Measurements from ENCODE around the gene BAZ1B.

BAZ1B gene

DNA sequence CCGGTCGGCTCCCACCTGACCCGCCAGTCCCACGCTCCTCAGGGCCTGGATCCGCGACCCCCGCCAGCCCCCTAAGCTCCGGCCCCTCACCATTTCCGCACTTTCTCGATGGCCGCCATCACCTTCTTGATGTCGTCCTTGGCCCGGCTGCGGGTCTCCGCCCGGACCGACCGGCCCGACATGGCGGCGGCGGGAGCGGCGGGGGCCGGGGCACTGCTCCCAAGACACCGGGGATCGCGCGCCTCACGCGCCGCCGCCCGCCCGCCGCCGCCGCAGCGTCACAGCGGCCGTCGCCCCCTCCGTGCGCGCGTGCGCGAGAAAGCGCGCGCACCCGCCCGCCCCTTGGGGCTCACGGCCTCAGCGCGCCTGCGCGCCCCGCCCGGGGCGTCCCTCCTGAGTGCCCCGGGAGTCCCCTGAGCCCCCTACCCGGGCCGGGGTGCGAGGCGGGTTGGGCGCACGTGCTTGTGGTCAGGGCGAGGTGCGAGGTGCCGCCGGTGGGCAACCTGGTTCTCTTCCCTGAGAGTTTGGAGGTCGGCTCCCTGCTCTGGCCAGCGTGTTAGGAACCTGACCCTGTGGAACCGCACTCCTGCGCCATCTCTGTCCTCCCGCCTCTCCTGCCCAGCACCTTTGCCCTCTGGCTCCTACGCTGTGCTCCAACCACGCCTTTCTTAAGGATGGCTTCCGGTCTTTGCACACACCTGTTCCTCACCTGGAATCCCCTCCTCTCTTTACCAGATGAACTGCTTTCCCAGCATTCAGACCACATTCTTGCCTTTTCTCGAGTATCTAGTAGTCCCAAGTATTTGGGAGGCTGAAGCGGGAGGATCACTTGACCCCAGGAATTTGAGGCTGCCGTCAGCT, 35.5 kb upstream of the BAZ1B start, which contains the start of gene BCL7B (continued):
- no peak for TF ChIP-seq ZNF280C (tag by site-specific recombination; IDR thresholded peaks at IDR 0.05)
- no peak for TF ChIP-seq ZNF214 (tag by site-specific recombination; IDR thresholded peaks at IDR 0.05; ENCODE audit: borderline replicate concordance)
- TF ChIP-seq ZNF324 (tag by site-specific recombination; IDR thresholded peaks at IDR 0.05): peak; percentile 28; the same call in 1 of the 2 replicates
- peak; percentile 49; the same call in 1 of the 2 replicates for TF ChIP-seq ZNF76 (tag by site-specific recombination; IDR thresholded peaks at IDR 0.05; ENCODE audit: borderline replicate concordance, low read depth)
- TF ChIP-seq ZXDB (tag by site-specific recombination; IDR thresholded peaks at IDR 0.05): peak; percentile 100
- peak; percentile 43; the same call in 1 of the 2 replicates for TF ChIP-seq HIC1 (tag by site-specific recombination; IDR thresholded peaks at IDR 0.05)
- TF ChIP-seq, protein P1, sequence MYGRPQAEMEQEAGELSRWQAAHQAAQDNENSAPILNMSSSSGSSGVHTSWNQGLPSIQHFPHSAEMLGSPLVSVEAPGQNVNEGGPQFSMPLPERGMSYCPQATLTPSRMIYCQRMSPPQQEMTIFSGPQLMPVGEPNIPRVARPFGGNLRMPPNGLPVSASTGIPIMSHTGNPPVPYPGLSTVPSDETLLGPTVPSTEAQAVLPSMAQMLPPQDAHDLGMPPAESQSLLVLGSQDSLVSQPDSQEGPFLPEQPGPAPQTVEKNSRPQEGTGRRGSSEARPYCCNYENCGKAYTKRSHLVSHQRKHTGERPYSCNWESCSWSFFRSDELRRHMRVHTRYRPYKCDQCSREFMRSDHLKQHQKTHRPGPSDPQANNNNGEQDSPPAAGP (tag by site-specific recombination; IDR thresholded peaks at IDR 0.05): peak; percentile 51; the same call in 1 of the 2 replicates
- peak; percentile 57; the same call in 1 of the 2 replicates for TF ChIP-seq GLIS2 (tag by site-specific recombination; IDR thresholded peaks at IDR 0.05)
- peak; percentile 30; the same call in 1 of the 2 replicates for TF ChIP-seq ZNF341 (tag by site-specific recombination; IDR thresholded peaks at IDR 0.05; ENCODE audit: low read depth)
- TF ChIP-seq, protein P2, sequence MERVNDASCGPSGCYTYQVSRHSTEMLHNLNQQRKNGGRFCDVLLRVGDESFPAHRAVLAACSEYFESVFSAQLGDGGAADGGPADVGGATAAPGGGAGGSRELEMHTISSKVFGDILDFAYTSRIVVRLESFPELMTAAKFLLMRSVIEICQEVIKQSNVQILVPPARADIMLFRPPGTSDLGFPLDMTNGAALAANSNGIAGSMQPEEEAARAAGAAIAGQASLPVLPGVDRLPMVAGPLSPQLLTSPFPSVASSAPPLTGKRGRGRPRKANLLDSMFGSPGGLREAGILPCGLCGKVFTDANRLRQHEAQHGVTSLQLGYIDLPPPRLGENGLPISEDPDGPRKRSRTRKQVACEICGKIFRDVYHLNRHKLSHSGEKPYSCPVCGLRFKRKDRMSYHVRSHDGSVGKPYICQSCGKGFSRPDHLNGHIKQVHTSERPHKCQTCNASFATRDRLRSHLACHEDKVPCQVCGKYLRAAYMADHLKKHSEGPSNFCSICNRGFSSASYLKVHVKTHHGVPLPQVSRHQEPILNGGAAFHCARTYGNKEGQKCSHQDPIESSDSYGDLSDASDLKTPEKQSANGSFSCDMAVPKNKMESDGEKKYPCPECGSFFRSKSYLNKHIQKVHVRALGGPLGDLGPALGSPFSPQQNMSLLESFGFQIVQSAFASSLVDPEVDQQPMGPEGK (tag by site-specific recombination; IDR thresholded peaks at IDR 0.05): 0 out of 2 replicates have a peak, but pooled peaks have one; percentile 61
- 0 out of 2 replicates have a peak, but pooled peaks have one; percentile 53 for TF ChIP-seq GLI4 (tag by site-specific recombination; IDR thresholded peaks at IDR 0.05)
- peak; percentile 79 for TF ChIP-seq ZFHX2 (tag by site-specific recombination; conservative IDR thresholded peaks at IDR 0.05)
- peak; percentile 81 for TF ChIP-seq ZFP3 (tag by site-specific recombination; IDR thresholded peaks at IDR 0.05; ENCODE audit: low read depth)
- no peak for TF ChIP-seq ZNF510 (tag by site-specific recombination; IDR thresholded peaks at IDR 0.05; ENCODE audit: insufficient replicate concordance)
- no peak for TF ChIP-seq ZNF600 (tag by site-specific recombination; IDR thresholded peaks at IDR 0.05)
- peak; percentile 68 for TF ChIP-seq ZNF335 (tag by site-specific recombination; conservative IDR thresholded peaks at IDR 0.05)
- TF ChIP-seq ZNF660 (tag by site-specific recombination; IDR thresholded peaks at IDR 0.05): 0 out of 2 replicates have a peak, but pooled peaks have one; percentile 15
- peak; percentile 45; the same call in 1 of the 2 replicates for TF ChIP-seq ZBTB20 (tag by site-specific recombination; IDR thresholded peaks at IDR 0.05)
- 0 out of 2 replicates have a peak, but pooled peaks have one; percentile 21 for TF ChIP-seq KLF9 (tag by site-specific recombination; IDR thresholded peaks at IDR 0.05; ENCODE audit: low read depth)
- no peak for TF ChIP-seq SCRT1 (tag by site-specific recombination; IDR thresholded peaks at IDR 0.05; ENCODE audit: borderline replicate concordance)
- TF ChIP-seq SETDB1 (IDR thresholded peaks at IDR 0.05; ENCODE audit: insufficient read length, low read length): no peak
- no peak for TF ChIP-seq ZNF664 (tag by site-specific recombination; IDR thresholded peaks at IDR 0.05)

Measured in HEK293 (cell line).